Mononuclear cell (primary cell): ENCODE results near the gene SMG6. TPM values are rescaled to one million over a fixed set of nuclear protein-coding genes. Genes with fewer than 3 reads are reported as not detected.

Experiments
- H3K27me3 ChIP-seq: 2 replicates; pipeline ENCODE4 v1.6.0; 2011; ENCODE audit warnings: low read length, control low read depth; ENCODE audit not compliant: insufficient read depth
- H3K4me1 ChIP-seq: 2 replicates; pipeline ENCODE4 v1.5.1; 2011; ENCODE audit warnings: mild to moderate bottlenecking, low read length, control low read depth; ENCODE audit not compliant: insufficient read depth
- H3K4me3 ChIP-seq: 2 replicates; pipeline ENCODE4 v1.5.1; 2011; ENCODE audit warnings: mild to moderate bottlenecking, low read length, moderate library complexity
- H3K9me3 ChIP-seq: 2 replicates; pipeline ENCODE4 v1.5.1; 2011; ENCODE audit warnings: low read depth, mild to moderate bottlenecking, control low read depth, low read length
- total RNA-seq: library from RNA; depleted of rRNA; stranded (reverse); fragments of >200 nt; gene quantifications from one replicate; pipeline ENCODE4 v1.2.3, GENCODE V29; 2012

Gene SMG6
- total RNA-seq, 1 donor, result 21.8 TPM

DNA sequence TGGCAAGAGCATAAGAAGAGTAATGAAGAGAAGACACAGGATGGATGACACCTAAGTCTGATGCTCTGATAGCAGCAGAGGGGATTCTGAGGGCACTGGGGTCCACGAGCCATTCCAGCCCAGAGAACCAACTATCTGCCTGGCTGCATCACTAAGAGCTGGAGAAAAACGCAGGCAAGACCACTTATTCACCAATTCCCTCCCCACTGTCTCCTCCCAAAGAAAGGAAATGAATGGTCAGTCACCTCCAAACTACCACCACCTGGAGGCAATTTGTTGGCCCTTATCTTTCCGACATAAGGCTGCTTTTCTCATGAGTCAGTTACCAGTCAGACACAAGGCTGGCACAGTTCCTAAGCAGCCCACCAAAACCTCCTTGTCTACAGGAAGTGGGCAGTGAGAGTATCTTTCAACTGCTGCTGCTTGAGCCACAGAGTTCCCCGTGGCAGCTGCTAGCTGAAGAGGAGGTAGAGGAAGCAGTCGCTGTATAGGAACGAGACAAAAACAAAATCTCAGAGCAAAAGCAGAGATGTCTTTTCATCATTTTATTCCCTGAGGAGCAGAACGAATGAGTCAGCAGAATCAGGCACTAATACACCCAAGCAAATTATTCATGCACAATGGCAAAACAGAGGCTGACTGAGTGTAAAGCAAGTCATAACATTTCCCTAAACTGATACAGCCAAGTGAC is 111.1 kb downstream of the SMG6 start:
- Histone ChIP-seq H3K9me3 (no peaks in the 10 kb centered on the region), H3K4me3 (no peak overlapping the region), H3K4me1 (peaks cover 41% of the 10 kb centered on the region), H3K27me3 (no peaks in the 10 kb centered on the region)

GRCh38 chr17:2191785-2192184 is 111.8 kb downstream of the SMG6 start:
- no peaks in the 10 kb centered on the region for H3K9me3 ChIP-seq
- no peaks in the 10 kb centered on the region for H3K27me3 ChIP-seq
- H3K4me3 ChIP-seq, result no peak overlapping the region
- peaks cover 41% of the 10 kb centered on the region for H3K4me1 ChIP-seq

DNA sequence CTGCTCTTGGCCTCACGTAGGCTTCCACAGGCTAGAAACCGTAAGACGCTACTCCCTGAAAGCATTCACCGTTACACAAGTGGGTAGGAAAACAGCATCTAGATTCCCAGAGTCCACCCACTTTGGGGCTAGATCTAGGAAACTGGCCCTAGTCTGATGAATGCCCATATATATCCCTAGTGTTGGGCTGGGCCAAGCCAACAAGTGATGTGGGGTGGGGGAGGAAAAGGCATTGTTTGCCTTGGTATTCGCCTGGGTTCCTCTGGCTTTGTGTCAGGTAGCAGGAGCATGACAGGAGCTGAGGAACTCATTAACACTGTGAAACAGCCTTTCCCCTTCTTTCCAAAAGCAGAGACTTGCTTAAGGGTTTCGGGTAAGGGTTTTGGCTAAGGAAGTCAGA is 112.4 kb downstream of the SMG6 start:
- Histone ChIP-seq H3K4me1 (peaks cover 41% of the 10 kb centered on the region), H3K9me3 (no peaks in the 10 kb centered on the region), H3K27me3 (no peaks in the 10 kb centered on the region), H3K4me3 (no peak overlapping the region)

GRCh38 chr17:2190014-2190413 is 113.6 kb downstream of the SMG6 start:
- Histone ChIP-seq H3K9me3 (no peaks in the 10 kb centered on the region), H3K27me3 (no peaks in the 10 kb centered on the region), H3K4me1 (peaks cover 38% of the 10 kb centered on the region), H3K4me3 (no peak overlapping the region)

- Histone ChIP-seq H3K4me1 (peaks cover 38% of the 10 kb centered on the region), H3K4me3 (no peak overlapping the region), H3K27me3 (no peaks in the 10 kb centered on the region), H3K9me3 (no peaks in the 10 kb centered on the region)
These were observed 114.5 kb downstream of the SMG6 start for GRCh38 chr17:2188971-2189630.

DNA sequence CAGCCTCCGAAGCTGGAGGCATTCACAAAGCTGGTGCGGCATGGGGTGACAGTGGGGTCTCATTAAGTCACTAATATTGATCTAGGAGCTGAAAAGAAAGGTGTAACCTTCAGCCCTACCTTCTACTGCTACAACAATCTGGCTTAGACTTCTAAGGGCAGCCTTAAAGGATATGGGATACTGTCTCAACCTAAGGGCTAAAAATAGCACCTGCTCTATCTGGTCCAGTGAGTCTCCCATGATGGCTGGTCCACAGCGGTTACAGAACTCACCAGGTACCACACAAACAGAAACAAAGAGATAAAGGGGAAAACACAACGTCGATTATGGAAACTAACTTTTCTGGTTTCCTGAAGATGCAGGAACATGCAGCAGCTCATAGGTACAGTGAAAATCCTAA is 115.8 kb downstream of the SMG6 start:
- no peaks in the 10 kb centered on the region for H3K9me3 ChIP-seq

DNA sequence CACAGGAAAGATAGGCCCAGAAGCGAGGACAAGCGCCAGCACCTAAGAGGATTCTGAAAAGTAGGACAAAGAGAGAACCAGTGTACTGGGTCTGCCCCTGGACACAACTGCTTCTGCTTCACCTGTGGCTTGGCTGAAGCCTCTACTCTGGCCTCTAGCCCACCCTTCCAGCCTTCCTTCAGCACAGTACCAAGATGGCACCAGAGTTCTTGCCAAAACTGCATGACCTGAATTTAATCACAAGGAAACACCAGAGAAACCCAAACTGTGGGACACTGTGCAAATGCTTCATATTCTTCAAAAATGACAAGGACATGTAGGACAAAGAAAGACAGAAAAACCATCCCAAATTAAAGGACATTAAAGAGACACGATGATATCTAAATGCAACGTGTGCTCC is 116.6 kb downstream of the SMG6 start:
- Histone ChIP-seq H3K27me3 (no peaks in the 10 kb centered on the region), H3K4me3 (no peak overlapping the region), H3K9me3 (no peaks in the 10 kb centered on the region), H3K4me1 (peaks cover 23% of the 10 kb centered on the region)

More for the DNA sequence above, 115.8 kb downstream of the SMG6 start:
- Histone ChIP-seq H3K4me3 (no peak overlapping the region), H3K4me1 (peaks cover 31% of the 10 kb centered on the region), H3K27me3 (no peaks in the 10 kb centered on the region)

DNA sequence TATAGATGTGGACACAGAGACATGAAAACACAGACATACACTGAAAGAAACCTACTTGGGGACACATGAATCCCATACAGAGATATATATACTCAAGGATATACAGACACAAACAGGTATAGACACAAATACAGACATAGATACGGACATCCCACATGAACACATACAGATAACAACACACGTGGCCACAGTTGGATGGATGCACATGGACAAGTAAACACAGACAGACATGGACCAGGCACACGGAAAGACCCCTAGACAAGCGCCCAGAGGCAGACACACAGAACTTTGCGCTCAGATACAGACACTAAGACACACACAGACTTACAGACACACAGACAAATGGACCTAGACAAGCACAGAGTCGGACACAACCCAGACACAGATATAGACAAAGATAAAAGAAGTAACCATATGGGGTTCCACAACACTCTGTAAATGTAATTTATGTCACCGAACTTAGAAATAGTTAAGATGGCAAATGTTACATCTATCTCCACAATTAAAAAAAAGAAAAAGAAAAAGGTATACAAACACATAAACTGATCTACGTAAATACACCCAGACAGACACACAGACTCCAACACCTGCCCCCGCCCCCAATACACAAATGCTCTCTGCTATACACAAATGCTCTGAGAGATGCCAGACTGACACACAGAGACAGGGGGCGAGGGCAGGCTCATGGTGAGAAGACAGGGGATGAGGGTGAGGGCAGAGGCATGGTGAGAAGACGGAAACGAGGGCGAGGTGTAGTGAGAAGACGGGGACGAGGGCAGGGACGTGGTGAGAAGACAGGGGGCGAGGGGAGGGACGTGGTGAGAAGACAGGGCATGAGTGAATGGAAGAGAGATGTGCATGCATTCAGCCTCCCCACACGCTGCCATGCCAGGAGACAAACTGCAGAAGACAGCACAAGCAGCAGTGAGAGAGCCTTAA is 118.3 kb downstream of the SMG6 start:
- Histone ChIP-seq H3K4me3 (no peak overlapping the region), H3K9me3 (no peaks in the 10 kb centered on the region), H3K4me1 (peaks cover 7% of the 10 kb centered on the region), H3K27me3 (no peaks in the 10 kb centered on the region)

GRCh38 chr17:2183346-2183745 is 120.2 kb downstream of the SMG6 start:
- Histone ChIP-seq H3K4me3 (no peak overlapping the region), H3K4me1 (no peaks in the 10 kb centered on the region), H3K9me3 (no peaks in the 10 kb centered on the region)

DNA sequence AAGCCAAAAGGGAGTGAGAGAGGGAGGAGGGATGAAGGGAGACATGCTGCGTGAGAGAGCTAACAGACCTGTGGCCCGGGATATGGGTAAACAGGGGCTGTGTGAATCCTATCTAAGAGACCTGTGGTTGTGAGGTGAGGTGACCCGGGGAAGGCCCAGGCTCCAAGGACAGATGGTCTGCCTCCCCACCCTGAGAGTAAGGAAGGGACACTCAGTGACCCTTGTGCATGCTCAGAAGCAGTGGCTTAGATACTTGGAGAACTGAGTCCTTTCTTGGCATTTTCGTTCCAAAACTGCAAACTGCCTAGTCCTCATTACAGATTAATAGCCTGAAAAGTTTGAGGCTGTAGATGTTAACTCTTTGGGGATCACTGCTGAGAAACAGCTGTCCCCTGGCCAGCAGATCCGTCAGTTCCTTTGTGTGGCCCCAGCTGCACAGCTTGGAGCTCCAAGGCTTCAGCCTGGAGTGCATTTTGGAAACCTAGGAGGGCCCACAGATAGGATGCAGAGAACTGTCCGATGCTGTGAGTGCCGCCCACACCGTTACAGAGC is 121.6 kb downstream of the SMG6 start:
- no peaks in the 10 kb centered on the region for H3K9me3 ChIP-seq
- H3K4me3 ChIP-seq, result no peak overlapping the region
- no peaks in the 10 kb centered on the region for H3K27me3 ChIP-seq
- H3K4me1 ChIP-seq, result no peaks in the 10 kb centered on the region

More at GRCh38 chr17:2183346-2183745, 120.2 kb downstream of the SMG6 start:
- H3K27me3 ChIP-seq, result no peaks in the 10 kb centered on the region

DNA sequence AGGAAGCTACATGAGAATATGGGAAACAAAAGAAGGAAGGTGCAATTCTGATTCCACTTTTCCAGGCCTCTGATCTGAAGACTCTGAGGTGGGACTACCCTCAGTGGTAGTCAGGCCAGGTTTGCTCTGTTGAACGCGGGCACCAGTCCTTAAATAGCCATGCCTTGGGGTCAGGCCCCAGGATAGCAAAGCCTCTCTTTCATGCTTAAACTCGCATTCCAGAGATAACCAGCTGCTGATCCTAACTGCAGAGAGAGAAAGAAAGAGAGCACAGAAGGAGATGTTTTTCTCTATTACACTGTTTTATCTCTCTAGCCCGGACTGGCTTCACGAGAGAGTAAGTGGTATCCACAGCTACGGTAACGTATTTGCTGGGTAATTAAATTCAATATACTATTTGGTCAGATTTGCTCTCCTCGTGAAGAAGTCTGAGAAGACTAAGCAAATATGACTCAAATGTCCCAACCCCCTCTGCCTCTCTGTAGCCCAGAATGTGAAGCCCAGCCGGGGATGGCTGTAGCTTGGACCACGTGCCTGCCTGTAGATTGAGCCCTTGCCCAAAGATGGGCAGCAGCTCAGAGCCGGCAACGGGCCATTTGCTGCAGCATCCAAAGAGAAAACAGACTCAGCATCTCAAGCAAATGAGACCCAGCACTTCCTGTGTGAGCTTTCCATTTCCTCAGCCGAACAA is 122.2 kb downstream of the SMG6 start:
- Histone ChIP-seq H3K9me3 (no peaks in the 10 kb centered on the region), H3K4me1 (no peaks in the 10 kb centered on the region), H3K4me3 (no peak overlapping the region), H3K27me3 (no peaks in the 10 kb centered on the region)

- no peaks in the 10 kb centered on the region for H3K9me3 ChIP-seq
- H3K4me1 ChIP-seq, result no peaks in the 10 kb centered on the region
- no peak overlapping the region for H3K4me3 ChIP-seq
- H3K27me3 ChIP-seq, result no peaks in the 10 kb centered on the region
These were observed 122.8 kb downstream of the SMG6 start for GRCh38 chr17:2180768-2181167.

DNA sequence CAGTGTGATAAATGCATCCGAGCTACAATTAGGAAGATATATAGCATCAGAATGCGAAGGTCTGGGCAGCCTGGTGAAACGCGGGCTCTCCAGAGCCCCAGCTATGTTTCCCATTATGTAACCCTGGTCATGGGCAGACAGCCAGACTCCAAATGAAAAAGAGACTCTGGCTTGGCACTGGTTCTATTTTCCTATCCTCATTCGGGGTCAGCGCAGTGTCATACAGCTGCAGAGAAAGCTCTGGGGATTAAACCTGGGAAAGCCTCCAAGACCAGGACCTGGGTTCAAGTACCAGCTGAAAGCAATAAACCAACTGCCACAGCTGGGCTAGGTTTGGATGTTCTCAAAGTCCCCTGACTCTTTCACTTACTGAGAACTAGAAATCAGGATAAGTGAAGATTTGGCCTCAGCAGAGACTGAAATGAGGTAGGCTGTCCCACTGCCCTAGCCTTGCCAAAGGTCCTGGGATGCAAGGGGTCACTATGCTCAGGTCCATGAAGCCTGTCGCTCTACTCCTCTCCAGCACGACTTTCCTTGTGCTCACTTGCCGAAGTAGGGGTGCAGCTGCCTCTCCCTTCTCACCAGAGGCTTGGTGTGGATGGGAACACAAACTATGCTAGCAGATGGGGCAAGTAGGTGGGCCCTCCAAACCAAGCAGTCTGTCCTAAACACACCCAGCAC is 123.8 kb downstream of the SMG6 start:
- Histone ChIP-seq H3K4me1 (peaks cover 5% of the 10 kb centered on the region), H3K27me3 (no peaks in the 10 kb centered on the region), H3K9me3 (no peaks in the 10 kb centered on the region), H3K4me3 (no peak overlapping the region)
